ENCODE data around the gene CEP41.
A peak's percentile ranks its signal among the peaks of the same experiment; 100 is the strongest.

CEP41 gene

GRCh38 chr7:130440527-130441365, at the start of gene CEP41:
Gene CEP41 (minus strand): TSS chr7:130441016. CDS start chr7:130440966, 50 bp downstream.
- DNase-seq, result peak; percentile 93

- DNase-seq, result no peak
Measured at GRCh38 chr7:130490311-130490791, 49.5 kb upstream of the CEP41 start.

GRCh38 chr7:130489140-130489983, 48.5 kb upstream of the CEP41 start:
- no peak for DNase-seq

GRCh38 chr7:130488392-130489139, 47.8 kb upstream of the CEP41 start:
- DNase-seq, result no peak

- no peak for DNase-seq
Measured at GRCh38 chr7:130486954-130487436, 46.2 kb upstream of the CEP41 start.

- peak; percentile 60 for DNase-seq
Measured at GRCh38 chr7:130486114-130486953, 45.5 kb upstream of the CEP41 start.

GRCh38 chr7:130485734-130486113, 44.9 kb upstream of the CEP41 start:
- DNase-seq, result no peak

GRCh38 chr7:130483031-130483430, 42.2 kb upstream of the CEP41 start:
- DNase-seq, result no peak

GRCh38 chr7:130481898-130482297, 41.1 kb upstream of the CEP41 start:
- DNase-seq, result no peak

- no peak for DNase-seq
Measured at GRCh38 chr7:130479716-130480400, 39.0 kb upstream of the CEP41 start.

- DNase-seq, result no peak
Measured at GRCh38 chr7:130478991-130479390, 38.2 kb upstream of the CEP41 start.

- DNase-seq, result no peak
Measured at GRCh38 chr7:130476297-130477150, 35.7 kb upstream of the CEP41 start.

- DNase-seq, result no peak
Measured at GRCh38 chr7:130475776-130476175, 35.0 kb upstream of the CEP41 start.

- DNase-seq, result no peak
Measured at GRCh38 chr7:130473876-130474275, 33.1 kb upstream of the CEP41 start.

- no peak for DNase-seq
Measured at GRCh38 chr7:130473289-130473688, 32.5 kb upstream of the CEP41 start.

- no peak for DNase-seq
Measured at GRCh38 chr7:130471974-130472373, 31.2 kb upstream of the CEP41 start.

GRCh38 chr7:130468612-130469011, 27.8 kb upstream of the CEP41 start:
- no peak for DNase-seq

- DNase-seq, result no peak
Measured at GRCh38 chr7:130463553-130464434, 23.0 kb upstream of the CEP41 start.

- DNase-seq, result no peak
Measured at GRCh38 chr7:130461272-130461671, 20.5 kb upstream of the CEP41 start.
